Thyroid gland (tissue), 4 donors: Measurements from ENCODE around the gene TRH.

Experiments used
- POLR2A ChIP-seq, 2 donors: fragments of 450-650 bp; IDR thresholded peaks; one replicate each; pipeline ENCODE4 v1.6.1; 2017; ENCODE audit warnings: antibody characterized with exemption in 2 of 2, mild to moderate bottlenecking in 2 of 2, moderate library complexity in 1 of 2
- TF ChIP-seq, protein P1 (sequence below), 6 experiments: fragments of 200-600 bp in 3 of 6; fragments of 450-650 bp in 3 of 6; sonication (generic) in 3 of 6; IDR thresholded peaks; one replicate each; pipeline ENCODE4 v1.5.1; 2016 to 2019; ENCODE audit warnings: antibody characterized with exemption in 6 of 6, mild to moderate bottlenecking in 2 of 6, inconsistent platforms in 1 of 6, moderate library complexity in 1 of 6

DNA sequence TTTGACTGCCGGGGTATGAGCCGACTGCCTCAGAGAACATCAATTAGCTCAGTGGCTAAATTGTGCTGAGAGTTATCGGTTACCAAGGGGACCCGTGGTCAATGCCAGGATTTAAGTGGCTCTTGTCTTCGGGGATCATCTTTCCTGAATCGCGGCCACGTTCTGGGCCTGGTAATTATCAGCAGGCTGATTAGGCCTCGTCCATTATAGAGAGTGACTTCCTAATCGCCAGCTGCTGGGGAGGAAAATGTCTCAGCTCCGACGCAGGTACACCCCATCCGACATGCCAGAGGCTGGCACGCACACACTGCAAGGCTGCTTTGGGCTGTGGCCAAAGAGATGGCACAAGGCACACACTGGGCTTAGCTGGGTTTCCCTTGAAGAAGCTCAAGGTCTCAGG lies 10.6 kb downstream of the TRH start:
- TF ChIP-seq, protein P1, sequence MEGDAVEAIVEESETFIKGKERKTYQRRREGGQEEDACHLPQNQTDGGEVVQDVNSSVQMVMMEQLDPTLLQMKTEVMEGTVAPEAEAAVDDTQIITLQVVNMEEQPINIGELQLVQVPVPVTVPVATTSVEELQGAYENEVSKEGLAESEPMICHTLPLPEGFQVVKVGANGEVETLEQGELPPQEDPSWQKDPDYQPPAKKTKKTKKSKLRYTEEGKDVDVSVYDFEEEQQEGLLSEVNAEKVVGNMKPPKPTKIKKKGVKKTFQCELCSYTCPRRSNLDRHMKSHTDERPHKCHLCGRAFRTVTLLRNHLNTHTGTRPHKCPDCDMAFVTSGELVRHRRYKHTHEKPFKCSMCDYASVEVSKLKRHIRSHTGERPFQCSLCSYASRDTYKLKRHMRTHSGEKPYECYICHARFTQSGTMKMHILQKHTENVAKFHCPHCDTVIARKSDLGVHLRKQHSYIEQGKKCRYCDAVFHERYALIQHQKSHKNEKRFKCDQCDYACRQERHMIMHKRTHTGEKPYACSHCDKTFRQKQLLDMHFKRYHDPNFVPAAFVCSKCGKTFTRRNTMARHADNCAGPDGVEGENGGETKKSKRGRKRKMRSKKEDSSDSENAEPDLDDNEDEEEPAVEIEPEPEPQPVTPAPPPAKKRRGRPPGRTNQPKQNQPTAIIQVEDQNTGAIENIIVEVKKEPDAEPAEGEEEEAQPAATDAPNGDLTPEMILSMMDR (IDR thresholded peaks at IDR 0.05): no peak
- TF ChIP-seq POLR2A (IDR thresholded peaks at IDR 0.05): no peak
